Umbilical cord (tissue), 2 donors: ENCODE data around the gene TGFA. TPM values are rescaled to one million over a fixed set of nuclear protein-coding genes. Genes with fewer than 3 reads are reported as not detected.

Experiments
- DNase-seq: peaks from one replicate; pipeline ENCODE4 v3.0.0-alpha.2; 2015; ENCODE audit warnings: low spot score
- total RNA-seq: library from RNA; depleted of rRNA; stranded (reverse); fragments of >200 nt; gene quantifications from one replicate; pipeline ENCODE4 v1.2.3, GENCODE V29; 2014; ENCODE audit warnings: low replicate concordance; ENCODE audit not compliant: insufficient read depth

TGFA gene
- total RNA-seq, 1 donor from 2014 or later: 5.8 TPM

GRCh38 chr2:70552501-70553333 lies 909 bp downstream of the TGFA start:
- no peak for DNase-seq

GRCh38 chr2:70551167-70551566 lies 2.5 kb downstream of the TGFA start:
- DNase-seq: no peak

GRCh38 chr2:70549962-70550361 lies 3.7 kb downstream of the TGFA start:
- no peak for DNase-seq

DNA sequence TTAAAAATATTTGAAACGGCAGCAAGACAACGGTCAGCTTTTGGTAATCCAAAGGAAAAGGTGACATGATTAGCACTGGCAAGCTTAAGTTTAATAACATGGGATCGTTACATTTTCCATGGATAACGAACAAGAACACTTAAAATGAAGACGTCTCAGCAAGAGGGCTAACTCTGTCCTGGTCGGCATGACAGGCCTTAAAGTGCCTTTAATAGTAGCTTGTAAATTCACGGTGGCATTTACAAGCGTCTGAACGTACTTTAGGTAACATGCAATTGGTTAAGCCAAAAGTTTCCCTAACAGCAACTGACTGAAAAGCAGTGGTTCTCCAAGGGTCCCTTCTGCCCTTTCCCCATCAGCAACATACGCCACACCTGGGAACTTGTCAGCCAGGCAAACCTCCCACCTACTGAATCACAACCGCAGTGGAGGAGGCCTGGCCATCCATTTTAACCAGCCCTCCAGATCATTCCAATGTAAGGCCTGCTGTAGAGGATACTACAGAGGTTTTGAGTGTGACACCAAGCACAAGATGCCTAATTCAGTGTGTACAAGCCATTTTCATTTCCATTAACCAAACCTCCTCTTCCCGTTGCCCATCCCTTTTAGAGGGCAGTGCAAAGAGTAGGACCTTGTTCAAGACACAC lies 4.4 kb downstream of the TGFA start:
- DNase-seq: no peak

GRCh38 chr2:70548233-70548632 lies 5.4 kb downstream of the TGFA start:
- DNase-seq: no peak

DNA sequence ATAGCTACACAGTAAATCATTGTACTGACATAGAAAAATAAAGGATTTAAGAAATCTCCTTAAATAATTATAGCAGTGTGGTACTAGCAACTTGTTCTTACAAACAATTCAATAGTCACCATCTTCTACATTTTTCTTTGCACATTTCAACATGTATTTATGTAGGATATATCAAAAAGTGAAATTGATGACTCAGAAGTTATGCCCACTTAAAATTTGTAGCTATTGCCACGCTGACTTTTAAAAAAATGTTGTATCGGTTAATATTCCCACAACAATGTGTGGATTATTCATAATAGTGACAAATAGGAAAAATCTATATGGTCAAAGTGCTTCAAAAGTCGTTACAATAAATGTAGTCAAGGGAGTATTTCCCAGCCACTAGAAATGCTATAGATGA lies 6.7 kb downstream of the TGFA start:
- DNase-seq: no peak

DNA sequence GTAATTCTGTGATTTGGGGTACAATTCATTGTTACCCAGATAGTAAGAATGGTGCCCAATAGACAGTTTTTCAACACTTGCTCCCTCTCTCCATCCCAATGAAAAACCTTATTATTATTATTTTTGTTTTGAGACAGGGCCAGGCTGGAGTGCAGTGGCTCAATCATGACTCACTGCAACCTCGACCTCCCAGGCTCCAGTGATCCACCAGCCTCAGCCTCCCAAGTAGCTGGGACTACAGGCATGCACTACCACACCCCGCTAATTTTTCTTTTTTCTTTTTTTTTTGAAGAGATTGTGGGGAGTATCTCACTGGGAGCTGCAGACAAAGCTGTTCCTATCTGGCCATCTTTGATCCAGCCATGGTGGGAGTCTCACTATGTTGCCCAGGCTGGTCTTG lies 7.2 kb downstream of the TGFA start:
- no peak for DNase-seq

GRCh38 chr2:70541481-70542020 lies 12.1 kb downstream of the TGFA start:
- DNase-seq: peak; percentile 47

DNA sequence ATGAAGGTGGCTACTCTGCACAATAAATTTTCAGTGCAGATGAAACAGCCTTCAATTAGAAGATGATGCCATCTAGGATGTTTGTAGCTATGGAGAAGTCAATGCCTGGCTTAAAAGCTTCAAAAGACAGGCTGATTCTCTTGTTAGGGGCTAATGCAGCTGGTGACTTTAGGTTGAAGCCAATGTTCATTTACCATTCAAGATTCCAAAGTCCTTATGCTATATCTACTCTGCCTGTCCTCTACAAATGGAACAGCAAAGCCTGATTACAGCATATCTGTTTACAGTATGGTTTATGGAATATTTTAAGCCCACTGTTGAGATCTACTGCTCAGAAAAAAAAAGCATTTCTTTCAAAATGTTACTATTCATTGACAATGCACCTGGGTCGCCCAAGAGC lies 15.8 kb downstream of the TGFA start:
- no peak for DNase-seq

- no peak for DNase-seq
These were observed 17.0 kb downstream of the TGFA start for GRCh38 chr2:70536517-70537055.

- no peak for DNase-seq
These were observed 18.1 kb downstream of the TGFA start for GRCh38 chr2:70535573-70535972.

DNA sequence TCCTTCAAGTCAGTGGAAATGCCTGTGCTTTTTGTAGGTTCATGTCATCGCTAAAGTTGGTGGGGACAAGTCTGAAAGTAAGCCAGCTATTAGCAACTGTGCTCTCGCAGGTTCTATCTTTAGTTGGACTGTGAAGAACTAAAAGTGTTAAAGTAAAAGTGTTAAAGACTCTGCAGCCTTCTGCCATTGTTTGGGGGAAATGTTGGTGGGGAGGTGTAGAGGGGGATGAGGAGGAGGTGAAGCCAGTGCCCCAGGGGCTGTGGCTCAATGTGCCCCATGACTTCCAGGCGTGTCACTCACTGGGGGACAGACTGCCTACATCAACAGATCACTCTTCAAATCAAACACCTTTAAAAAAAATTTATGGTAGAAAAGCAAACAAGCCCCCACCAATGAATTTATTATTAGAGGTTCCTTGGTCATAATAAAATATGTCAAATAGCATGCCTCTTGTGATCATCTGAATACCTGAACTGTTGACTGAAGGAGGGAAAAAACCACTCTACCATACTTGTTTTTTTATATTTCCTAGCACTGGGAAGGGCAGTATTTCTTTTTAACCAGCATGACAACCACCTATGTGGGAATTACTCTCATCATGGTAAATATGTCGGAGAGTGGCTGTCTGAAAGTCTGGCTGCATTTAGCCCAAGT lies 19.3 kb downstream of the TGFA start:
- no peak for DNase-seq

DNA sequence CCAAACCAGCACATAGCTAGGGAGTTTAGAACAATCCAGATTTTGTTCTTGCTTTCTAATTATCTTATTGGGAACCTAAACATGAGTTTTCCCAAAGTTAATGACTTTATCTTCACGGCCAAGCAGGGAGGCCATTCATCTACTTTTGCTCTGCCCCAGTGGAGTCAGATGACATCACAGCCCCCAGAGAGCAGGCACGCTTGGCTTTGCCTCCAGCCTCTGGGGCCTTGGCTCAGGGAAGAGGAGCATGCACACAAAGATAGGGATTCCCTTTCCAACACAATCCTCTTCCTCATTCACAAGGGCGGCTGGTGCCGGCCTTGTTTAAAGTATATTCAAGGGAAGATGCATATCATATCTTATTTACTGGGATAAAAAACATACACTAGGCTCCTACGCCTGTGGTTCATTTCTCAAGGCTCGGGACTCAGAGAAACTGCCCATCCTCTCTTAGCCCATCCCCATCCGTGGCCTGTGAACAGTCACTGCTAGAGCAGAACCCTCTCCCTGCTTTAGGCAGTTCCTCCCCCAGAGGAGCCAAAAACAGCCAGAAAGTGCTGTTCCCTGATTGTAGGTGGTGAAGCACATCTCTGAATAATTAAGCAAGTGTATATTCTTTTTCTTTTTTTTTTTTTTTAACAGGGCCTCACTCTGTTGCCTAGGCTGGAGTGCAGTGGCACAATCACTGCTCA lies 21.2 kb downstream of the TGFA start:
- peak; percentile 62 for DNase-seq

- DNase-seq: no peak
These were observed 22.1 kb downstream of the TGFA start for GRCh38 chr2:70531419-70532086.

DNA sequence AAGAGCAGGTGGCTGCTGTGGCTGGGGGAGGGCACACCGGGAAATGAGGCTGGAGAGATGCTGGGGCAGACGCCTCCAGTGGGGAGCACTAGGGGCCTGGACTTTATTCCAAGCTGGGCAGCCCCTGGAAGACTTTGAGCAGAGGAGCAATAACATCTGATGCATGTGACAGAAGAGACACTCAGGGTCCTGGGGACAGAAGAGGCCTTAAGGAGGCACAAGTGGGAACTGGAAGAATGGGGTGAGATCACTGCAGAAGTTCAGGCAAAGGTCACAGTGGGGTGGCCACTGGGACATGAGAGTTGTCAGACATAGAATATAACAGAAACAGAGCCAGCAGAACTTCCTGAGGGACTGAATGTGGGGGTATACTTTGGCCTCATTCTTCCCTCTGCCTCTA lies 24.0 kb downstream of the TGFA start:
- DNase-seq: no peak

DNA sequence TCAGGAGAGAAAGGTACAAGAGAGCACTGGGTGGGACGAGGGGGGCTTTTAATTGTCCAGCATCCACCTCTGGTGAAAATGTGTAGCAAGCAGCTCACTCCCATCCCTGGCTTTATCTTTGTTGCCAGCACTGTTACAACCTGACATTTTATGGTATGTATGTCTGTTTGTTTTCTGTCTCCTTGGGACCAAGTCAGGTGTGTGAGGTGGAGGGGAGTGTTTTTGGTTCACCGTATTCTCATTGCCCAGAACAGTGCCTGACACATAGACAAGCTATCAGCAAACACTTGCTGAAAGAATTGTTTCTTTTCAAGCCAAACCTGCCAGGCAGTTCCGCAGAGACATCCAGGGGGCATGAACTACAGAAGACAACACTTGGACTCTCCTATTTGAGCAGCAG lies 24.7 kb downstream of the TGFA start:
- no peak for DNase-seq

DNA sequence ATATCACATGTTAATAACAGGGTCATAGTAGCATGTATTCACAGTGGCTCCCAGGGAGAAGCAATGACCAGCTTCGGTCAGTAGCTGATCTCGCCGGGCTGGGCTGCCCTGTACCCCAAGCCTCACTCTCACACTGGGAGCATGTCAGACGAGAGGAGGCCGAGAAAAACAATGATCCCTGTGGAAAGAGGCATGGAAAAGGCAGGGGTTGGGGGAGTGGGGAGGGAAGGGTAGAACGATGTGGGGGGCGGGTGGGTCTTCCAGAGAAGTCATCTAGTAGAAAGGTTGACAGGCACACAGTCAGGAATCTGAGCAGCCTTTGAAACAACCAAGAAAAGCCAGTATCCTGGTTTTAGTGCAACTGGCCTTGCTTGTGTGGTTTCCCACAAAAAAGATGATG lies 25.4 kb downstream of the TGFA start:
- DNase-seq: no peak

GRCh38 chr2:70527447-70528080 lies 26.1 kb downstream of the TGFA start:
- DNase-seq: no peak

DNA sequence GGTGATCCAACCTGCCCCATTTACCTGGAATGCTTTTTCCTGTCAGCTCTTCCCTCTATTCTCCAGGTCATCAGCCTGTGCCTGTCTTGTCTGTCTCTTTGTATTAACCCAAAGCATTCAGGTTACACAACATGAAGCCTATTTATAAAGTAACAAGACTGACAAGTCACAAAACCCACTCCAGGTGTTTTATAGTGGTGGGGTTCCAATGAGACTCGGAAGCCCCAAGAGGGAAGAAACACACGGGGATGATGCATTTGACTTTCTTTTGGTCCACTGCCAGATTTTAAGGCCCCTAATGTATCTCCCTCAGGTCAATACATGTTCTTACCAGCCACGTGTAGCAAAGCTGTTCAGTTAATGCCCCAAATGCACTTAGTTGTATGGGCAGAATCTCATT lies 27.5 kb downstream of the TGFA start:
- no peak for DNase-seq

GRCh38 chr2:70525032-70525431 lies 28.6 kb downstream of the TGFA start:
- DNase-seq: no peak
